ENCODE measurements around the gene DHFR2.

The DHFR2 gene

DNA sequence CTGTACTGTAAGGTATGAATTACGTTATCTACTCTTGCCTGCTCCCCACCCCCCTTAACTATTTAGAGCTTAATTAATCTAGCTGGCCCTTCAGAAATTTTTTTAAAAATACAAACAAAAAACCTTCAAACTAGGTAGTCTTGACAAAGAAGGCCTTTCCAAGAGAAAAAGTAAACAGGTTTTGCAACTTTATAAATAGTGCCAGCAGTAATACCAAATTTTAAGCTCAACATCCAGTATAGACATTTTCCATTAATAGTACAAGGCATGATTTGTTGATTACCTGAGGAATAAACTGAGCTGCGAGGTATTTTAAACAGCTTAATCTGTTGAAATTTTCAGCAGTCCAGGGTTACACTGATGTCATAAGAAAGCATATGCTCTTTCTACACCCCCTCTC is 54.5 kb downstream of the DHFR2 start:
- Histone ChIP-seq H3K27ac (no peak overlapping the region), H3K36me3 (replicated peaks) (no peaks in the 10 kb centered on the region), H3K4me3 (ENCODE audit: low read depth, low read length) (no peak overlapping the region), H3K27me3 (replicated peaks) (no peaks in the 10 kb centered on the region)
- TF ChIP-seq, protein P1, sequence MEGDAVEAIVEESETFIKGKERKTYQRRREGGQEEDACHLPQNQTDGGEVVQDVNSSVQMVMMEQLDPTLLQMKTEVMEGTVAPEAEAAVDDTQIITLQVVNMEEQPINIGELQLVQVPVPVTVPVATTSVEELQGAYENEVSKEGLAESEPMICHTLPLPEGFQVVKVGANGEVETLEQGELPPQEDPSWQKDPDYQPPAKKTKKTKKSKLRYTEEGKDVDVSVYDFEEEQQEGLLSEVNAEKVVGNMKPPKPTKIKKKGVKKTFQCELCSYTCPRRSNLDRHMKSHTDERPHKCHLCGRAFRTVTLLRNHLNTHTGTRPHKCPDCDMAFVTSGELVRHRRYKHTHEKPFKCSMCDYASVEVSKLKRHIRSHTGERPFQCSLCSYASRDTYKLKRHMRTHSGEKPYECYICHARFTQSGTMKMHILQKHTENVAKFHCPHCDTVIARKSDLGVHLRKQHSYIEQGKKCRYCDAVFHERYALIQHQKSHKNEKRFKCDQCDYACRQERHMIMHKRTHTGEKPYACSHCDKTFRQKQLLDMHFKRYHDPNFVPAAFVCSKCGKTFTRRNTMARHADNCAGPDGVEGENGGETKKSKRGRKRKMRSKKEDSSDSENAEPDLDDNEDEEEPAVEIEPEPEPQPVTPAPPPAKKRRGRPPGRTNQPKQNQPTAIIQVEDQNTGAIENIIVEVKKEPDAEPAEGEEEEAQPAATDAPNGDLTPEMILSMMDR (IDR thresholded peaks at IDR 0.05; ENCODE audit: low read depth, low read length, missing control alignments), result no peak
- DNase-seq, result no peak
- in situ Hi-C loops (cut with HindIII; ENCODE audit: low pct_ligation_motif_present, low sequenced_read_pairs), result no loop called here
